ENCODE results near the gene IGF1R.

IGF1R gene

GRCh38 chr15:98969126-98969735, 320.9 kb downstream of the IGF1R start:
- H3K36me3 Mint-ChIP-seq, result no peaks in the 10 kb centered on the region
- H3K4me1 Mint-ChIP-seq, result no peaks in the 10 kb centered on the region
- H3K4me3 Mint-ChIP-seq, result no peak overlapping the region
- DNase-seq (no peak), ATAC-seq (replicated peaks) (no peak)
- H3K9me3 Mint-ChIP-seq, result no peaks in the 10 kb centered on the region
- H3K27me3 Mint-ChIP-seq, result peaks cover 7 to 10% of the 10 kb centered on the region in 2 donors
- no peak overlapping the region for H3K27ac Mint-ChIP-seq

GRCh38 chr15:98970799-98971198, 322.5 kb downstream of the IGF1R start:
- H3K9me3 Mint-ChIP-seq, result no peaks in the 10 kb centered on the region
- ATAC-seq (replicated peaks) (no peak), DNase-seq (no peak)
- H3K36me3 Mint-ChIP-seq, result no peaks in the 10 kb centered on the region
- no peak overlapping the region for H3K4me3 Mint-ChIP-seq
- H3K27me3 Mint-ChIP-seq, result peaks cover 7 to 10% of the 10 kb centered on the region in 2 donors
- H3K4me1 Mint-ChIP-seq, result no peaks in the 10 kb centered on the region
- H3K27ac Mint-ChIP-seq, result no peak overlapping the region

GRCh38 chr15:98976500-98976899, 328.2 kb downstream of the IGF1R start:
- H3K27me3 Mint-ChIP-seq, result no peaks in the 10 kb centered on the region
- no peak for DNase-seq
- H3K4me1 Mint-ChIP-seq, result no peaks in the 10 kb centered on the region
- H3K36me3 Mint-ChIP-seq, result no peaks in the 10 kb centered on the region
- no peak overlapping the region for H3K27ac Mint-ChIP-seq
- no peaks in the 10 kb centered on the region for H3K9me3 Mint-ChIP-seq
- ATAC-seq (replicated peaks), result no peak
- H3K4me3 Mint-ChIP-seq, result no peak overlapping the region

GRCh38 chr15:98977441-98977840, 329.1 kb downstream of the IGF1R start:
- H3K4me1 Mint-ChIP-seq, result no peaks in the 10 kb centered on the region
- H3K27ac Mint-ChIP-seq, result no peak overlapping the region
- DNase-seq, result no peak
- no peaks in the 10 kb centered on the region for H3K9me3 Mint-ChIP-seq
- ATAC-seq (replicated peaks), result no peak
- H3K27me3 Mint-ChIP-seq, result no peaks in the 10 kb centered on the region
- H3K36me3 Mint-ChIP-seq, result no peaks in the 10 kb centered on the region
- H3K4me3 Mint-ChIP-seq, result no peak overlapping the region

GRCh38 chr15:98978153-98978552, 329.8 kb downstream of the IGF1R start:
- DNase-seq, result no peak
- no peaks in the 10 kb centered on the region for H3K4me1 Mint-ChIP-seq
- no peaks in the 10 kb centered on the region for H3K36me3 Mint-ChIP-seq
- ATAC-seq (replicated peaks), result no peak
- no peak overlapping the region for H3K27ac Mint-ChIP-seq
- no peaks in the 10 kb centered on the region for H3K27me3 Mint-ChIP-seq
- no peak overlapping the region for H3K4me3 Mint-ChIP-seq
- H3K9me3 Mint-ChIP-seq, result no peaks in the 10 kb centered on the region

- Mint-ChIP-seq H3K27me3 (peaks cover 7 to 8% of the 10 kb centered on the region in 2 donors), H3K36me3 (peaks cover 0 to 2% of the 10 kb centered on the region in 2 donors), H3K4me3 (no peak overlapping the region), H3K4me1 (no peaks in the 10 kb centered on the region), H3K9me3 (peaks cover 7 to 11% of the 10 kb centered on the region in 2 donors), H3K27ac (no peak overlapping the region)
- DNase-seq (no peak), ATAC-seq (replicated peaks) (no peak)
These were observed 332.5 kb downstream of the IGF1R start for GRCh38 chr15:98980899-98981228.

GRCh38 chr15:98981851-98982722, 333.7 kb downstream of the IGF1R start:
- Mint-ChIP-seq H3K36me3 (peaks cover 4 to 7% of the 10 kb centered on the region in 2 donors), H3K9me3 (peaks cover 16 to 19% of the 10 kb centered on the region in 2 donors), H3K4me3 (no peak overlapping the region), H3K27ac (no peak overlapping the region), H3K27me3 (peaks cover 11 to 16% of the 10 kb centered on the region in 2 donors), H3K4me1 (no peaks in the 10 kb centered on the region)
- ATAC-seq (replicated peaks) (no peak), DNase-seq (no peak)

- Mint-ChIP-seq H3K27ac (no peak overlapping the region), H3K27me3 (peaks cover 17 to 24% of the 10 kb centered on the region in 2 donors), H3K36me3 (peaks cover 4 to 7% of the 10 kb centered on the region in 2 donors), H3K9me3 (peaks cover 18 to 19% of the 10 kb centered on the region in 2 donors), H3K4me3 (no peak overlapping the region), H3K4me1 (no peaks in the 10 kb centered on the region)
- DNase-seq (no peak), ATAC-seq (replicated peaks) (no peak)
These were observed 335.0 kb downstream of the IGF1R start for GRCh38 chr15:98983334-98983733.

- Mint-ChIP-seq H3K27ac (no peak overlapping the region), H3K9me3 (peaks cover 19 to 20% of the 10 kb centered on the region in 2 donors), H3K4me3 (no peak overlapping the region), H3K4me1 (no peaks in the 10 kb centered on the region), H3K36me3 (peaks cover 4 to 7% of the 10 kb centered on the region in 2 donors), H3K27me3 (peaks cover 27 to 35% of the 10 kb centered on the region in 2 donors)
- ATAC-seq (replicated peaks) (no peak), DNase-seq (no peak)
These were observed 337.9 kb downstream of the IGF1R start for GRCh38 chr15:98986281-98986680.

- H3K27me3 Mint-ChIP-seq, result peaks cover 8 to 12% of the 10 kb centered on the region in 2 donors
- ATAC-seq (replicated peaks) (no peak), DNase-seq (no peak)
- H3K4me3 Mint-ChIP-seq, result no peak overlapping the region
- H3K36me3 Mint-ChIP-seq, result peaks cover 0 to 3% of the 10 kb centered on the region in 2 donors
- H3K9me3 Mint-ChIP-seq, result peaks cover 7 to 9% of the 10 kb centered on the region in 2 donors
- no peaks in the 10 kb centered on the region for H3K4me1 Mint-ChIP-seq
- H3K27ac Mint-ChIP-seq, result no peak overlapping the region
These were observed 346.6 kb downstream of the IGF1R start for GRCh38 chr15:98994892-98995291.

- Mint-ChIP-seq H3K27ac (no peak overlapping the region), H3K9me3 (peaks cover 10 to 12% of the 10 kb centered on the region in 2 donors), H3K4me3 (no peak overlapping the region), H3K36me3 (peaks cover 0 to 3% of the 10 kb centered on the region in 2 donors), H3K27me3 (peaks cover 12 to 16% of the 10 kb centered on the region in 2 donors), H3K4me1 (no peaks in the 10 kb centered on the region)
- DNase-seq (no peak), ATAC-seq (replicated peaks) (no peak)
These were observed 347.8 kb downstream of the IGF1R start for GRCh38 chr15:98996169-98996568.

GRCh38 chr15:98996624-98997023, 348.3 kb downstream of the IGF1R start:
- Mint-ChIP-seq H3K4me3 (no peak overlapping the region), H3K4me1 (no peaks in the 10 kb centered on the region), H3K27me3 (peaks cover 12 to 17% of the 10 kb centered on the region in 2 donors), H3K9me3 (peaks cover 10 to 12% of the 10 kb centered on the region in 2 donors), H3K27ac (no peak overlapping the region), H3K36me3 (peaks cover 0 to 3% of the 10 kb centered on the region in 2 donors)
- no peak for DNase-seq
- no peak for ATAC-seq (replicated peaks)

- Mint-ChIP-seq H3K36me3 (peaks cover 0 to 3% of the 10 kb centered on the region in 2 donors), H3K27ac (no peak overlapping the region)
- ATAC-seq (replicated peaks), result no peak
These were observed 349.0 kb downstream of the IGF1R start for GRCh38 chr15:98997312-98997711.

GRCh38 chr15:98997755-98998154, 349.4 kb downstream of the IGF1R start:
- Mint-ChIP-seq H3K9me3 (peaks cover 10 to 12% of the 10 kb centered on the region in 2 donors), H3K27me3 (peaks cover 12 to 17% of the 10 kb centered on the region in 2 donors), H3K4me1 (no peaks in the 10 kb centered on the region), H3K4me3 (no peak overlapping the region), H3K27ac (no peak overlapping the region), H3K36me3 (peaks cover 0 to 3% of the 10 kb centered on the region in 2 donors)
- ATAC-seq (replicated peaks) (no peak), DNase-seq (no peak)

More at GRCh38 chr15:98997312-98997711, 349.0 kb downstream of the IGF1R start:
- DNase-seq, result no peak
- Mint-ChIP-seq H3K4me3 (no peak overlapping the region), H3K4me1 (no peaks in the 10 kb centered on the region), H3K27me3 (peaks cover 12 to 17% of the 10 kb centered on the region in 2 donors), H3K9me3 (peaks cover 10 to 12% of the 10 kb centered on the region in 2 donors)

GRCh38 chr15:98998279-98998678, 349.9 kb downstream of the IGF1R start:
- peaks cover 0 to 3% of the 10 kb centered on the region in 2 donors for H3K36me3 Mint-ChIP-seq
- peaks cover 9 to 17% of the 10 kb centered on the region in 2 donors for H3K27me3 Mint-ChIP-seq
- peaks cover 10 to 11% of the 10 kb centered on the region in 2 donors for H3K9me3 Mint-ChIP-seq

More at GRCh38 chr15:98998279-98998678, 349.9 kb downstream of the IGF1R start:
- Mint-ChIP-seq H3K4me1 (no peaks in the 10 kb centered on the region), H3K27ac (no peak overlapping the region), H3K4me3 (no peak overlapping the region)
- DNase-seq, result no peak
- ATAC-seq (replicated peaks), result no peak

Data from stimulated activated naive B cell treated with anti-CD40 and anti-IgM and Interleukin-4, amounts not matched to agents 10 μg/mL and 1 μg/mL and 100 μg/mL, for 72 hours (primary cell).